ENCODE results near the gene LYZL2.

Gene LYZL2

DNA sequence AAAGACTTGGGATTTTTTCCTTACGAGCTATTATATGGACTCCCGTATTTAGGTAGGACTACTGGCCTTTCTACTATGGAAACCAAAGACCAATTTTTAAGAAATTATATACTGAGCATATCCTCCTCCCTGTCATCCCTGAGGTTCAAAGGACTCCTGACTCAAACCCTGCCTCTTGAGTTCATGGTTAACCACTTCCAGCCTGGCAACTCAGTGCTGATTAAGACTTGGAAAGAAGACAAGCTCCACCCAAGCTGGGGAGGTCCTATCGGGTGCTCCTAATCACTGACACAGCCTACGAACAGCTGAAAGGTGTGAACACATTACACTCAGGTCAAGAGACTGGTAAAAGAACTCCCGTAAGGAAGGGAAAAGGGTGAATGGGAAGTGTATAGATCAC is 66.8 kb downstream of the LYZL2 start:
- ATAC-seq: no peak
- TF ChIP-seq ZC3H10 (CRISPR knock-in tag; IDR thresholded peaks at IDR 0.05) (no peak), RARB (CRISPR knock-in tag; IDR thresholded peaks at IDR 0.05) (no peak), TCF4 (CRISPR knock-in tag; IDR thresholded peaks at IDR 0.05; ENCODE audit: borderline replicate concordance) (no peak), ZNF8 (CRISPR knock-in tag; IDR thresholded peaks at IDR 0.05) (no peak), ZNF565 (CRISPR knock-in tag; conservative IDR thresholded peaks at IDR 0.05; ENCODE audit: low read depth) (no peak), ZFP3 (CRISPR knock-in tag; IDR thresholded peaks at IDR 0.05) (no peak), PPARA (CRISPR knock-in tag; IDR thresholded peaks at IDR 0.05; ENCODE audit: borderline replicate concordance) (no peak), ZNF70 (CRISPR knock-in tag; IDR thresholded peaks at IDR 0.05) (no peak), OSR1 (CRISPR knock-in tag; IDR thresholded peaks at IDR 0.05) (no peak), ZFP30 (CRISPR knock-in tag; IDR thresholded peaks at IDR 0.05) (no peak), TOX (CRISPR knock-in tag; IDR thresholded peaks at IDR 0.05; ENCODE audit: borderline replicate concordance) (no peak), CSDC2 (CRISPR knock-in tag; IDR thresholded peaks at IDR 0.05) (no peak), BACH2 (CRISPR knock-in tag; IDR thresholded peaks at IDR 0.05; ENCODE audit: borderline replicate concordance) (no peak), ISL1 (CRISPR knock-in tag; IDR thresholded peaks at IDR 0.05) (no peak), ARNTL (CRISPR knock-in tag; IDR thresholded peaks at IDR 0.05; ENCODE audit: borderline replicate concordance, low read depth) (no peak)
- TF ChIP-seq, protein P1, sequence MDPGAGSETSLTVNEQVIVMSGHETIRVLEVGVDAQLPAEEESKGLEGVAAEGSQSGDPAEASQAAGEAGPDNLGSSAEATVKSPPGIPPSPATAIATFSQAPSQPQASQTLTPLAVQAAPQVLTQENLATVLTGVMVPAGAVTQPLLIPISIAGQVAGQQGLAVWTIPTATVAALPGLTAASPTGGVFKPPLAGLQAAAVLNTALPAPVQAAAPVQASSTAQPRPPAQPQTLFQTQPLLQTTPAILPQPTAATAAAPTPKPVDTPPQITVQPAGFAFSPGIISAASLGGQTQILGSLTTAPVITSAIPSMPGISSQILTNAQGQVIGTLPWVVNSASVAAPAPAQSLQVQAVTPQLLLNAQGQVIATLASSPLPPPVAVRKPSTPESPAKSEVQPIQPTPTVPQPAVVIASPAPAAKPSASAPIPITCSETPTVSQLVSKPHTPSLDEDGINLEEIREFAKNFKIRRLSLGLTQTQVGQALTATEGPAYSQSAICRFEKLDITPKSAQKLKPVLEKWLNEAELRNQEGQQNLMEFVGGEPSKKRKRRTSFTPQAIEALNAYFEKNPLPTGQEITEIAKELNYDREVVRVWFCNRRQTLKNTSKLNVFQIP (CRISPR knock-in tag; IDR thresholded peaks at IDR 0.05; ENCODE audit: borderline replicate concordance, low read depth): no peak
- TF ChIP-seq, protein P2, sequence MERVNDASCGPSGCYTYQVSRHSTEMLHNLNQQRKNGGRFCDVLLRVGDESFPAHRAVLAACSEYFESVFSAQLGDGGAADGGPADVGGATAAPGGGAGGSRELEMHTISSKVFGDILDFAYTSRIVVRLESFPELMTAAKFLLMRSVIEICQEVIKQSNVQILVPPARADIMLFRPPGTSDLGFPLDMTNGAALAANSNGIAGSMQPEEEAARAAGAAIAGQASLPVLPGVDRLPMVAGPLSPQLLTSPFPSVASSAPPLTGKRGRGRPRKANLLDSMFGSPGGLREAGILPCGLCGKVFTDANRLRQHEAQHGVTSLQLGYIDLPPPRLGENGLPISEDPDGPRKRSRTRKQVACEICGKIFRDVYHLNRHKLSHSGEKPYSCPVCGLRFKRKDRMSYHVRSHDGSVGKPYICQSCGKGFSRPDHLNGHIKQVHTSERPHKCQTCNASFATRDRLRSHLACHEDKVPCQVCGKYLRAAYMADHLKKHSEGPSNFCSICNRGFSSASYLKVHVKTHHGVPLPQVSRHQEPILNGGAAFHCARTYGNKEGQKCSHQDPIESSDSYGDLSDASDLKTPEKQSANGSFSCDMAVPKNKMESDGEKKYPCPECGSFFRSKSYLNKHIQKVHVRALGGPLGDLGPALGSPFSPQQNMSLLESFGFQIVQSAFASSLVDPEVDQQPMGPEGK (CRISPR knock-in tag; IDR thresholded peaks at IDR 0.05; ENCODE audit: borderline replicate concordance): no peak
- TF ChIP-seq, protein P3, sequence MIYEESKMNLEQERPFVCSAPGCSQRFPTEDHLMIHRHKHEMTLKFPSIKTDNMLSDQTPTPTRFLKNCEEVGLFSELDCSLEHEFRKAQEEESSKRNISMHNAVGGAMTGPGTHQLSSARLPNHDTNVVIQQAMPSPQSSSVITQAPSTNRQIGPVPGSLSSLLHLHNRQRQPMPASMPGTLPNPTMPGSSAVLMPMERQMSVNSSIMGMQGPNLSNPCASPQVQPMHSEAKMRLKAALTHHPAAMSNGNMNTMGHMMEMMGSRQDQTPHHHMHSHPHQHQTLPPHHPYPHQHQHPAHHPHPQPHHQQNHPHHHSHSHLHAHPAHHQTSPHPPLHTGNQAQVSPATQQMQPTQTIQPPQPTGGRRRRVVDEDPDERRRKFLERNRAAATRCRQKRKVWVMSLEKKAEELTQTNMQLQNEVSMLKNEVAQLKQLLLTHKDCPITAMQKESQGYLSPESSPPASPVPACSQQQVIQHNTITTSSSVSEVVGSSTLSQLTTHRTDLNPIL (CRISPR knock-in tag; IDR thresholded peaks at IDR 0.05; ENCODE audit: low read depth): no peak
- TF ChIP-seq, protein P4, sequence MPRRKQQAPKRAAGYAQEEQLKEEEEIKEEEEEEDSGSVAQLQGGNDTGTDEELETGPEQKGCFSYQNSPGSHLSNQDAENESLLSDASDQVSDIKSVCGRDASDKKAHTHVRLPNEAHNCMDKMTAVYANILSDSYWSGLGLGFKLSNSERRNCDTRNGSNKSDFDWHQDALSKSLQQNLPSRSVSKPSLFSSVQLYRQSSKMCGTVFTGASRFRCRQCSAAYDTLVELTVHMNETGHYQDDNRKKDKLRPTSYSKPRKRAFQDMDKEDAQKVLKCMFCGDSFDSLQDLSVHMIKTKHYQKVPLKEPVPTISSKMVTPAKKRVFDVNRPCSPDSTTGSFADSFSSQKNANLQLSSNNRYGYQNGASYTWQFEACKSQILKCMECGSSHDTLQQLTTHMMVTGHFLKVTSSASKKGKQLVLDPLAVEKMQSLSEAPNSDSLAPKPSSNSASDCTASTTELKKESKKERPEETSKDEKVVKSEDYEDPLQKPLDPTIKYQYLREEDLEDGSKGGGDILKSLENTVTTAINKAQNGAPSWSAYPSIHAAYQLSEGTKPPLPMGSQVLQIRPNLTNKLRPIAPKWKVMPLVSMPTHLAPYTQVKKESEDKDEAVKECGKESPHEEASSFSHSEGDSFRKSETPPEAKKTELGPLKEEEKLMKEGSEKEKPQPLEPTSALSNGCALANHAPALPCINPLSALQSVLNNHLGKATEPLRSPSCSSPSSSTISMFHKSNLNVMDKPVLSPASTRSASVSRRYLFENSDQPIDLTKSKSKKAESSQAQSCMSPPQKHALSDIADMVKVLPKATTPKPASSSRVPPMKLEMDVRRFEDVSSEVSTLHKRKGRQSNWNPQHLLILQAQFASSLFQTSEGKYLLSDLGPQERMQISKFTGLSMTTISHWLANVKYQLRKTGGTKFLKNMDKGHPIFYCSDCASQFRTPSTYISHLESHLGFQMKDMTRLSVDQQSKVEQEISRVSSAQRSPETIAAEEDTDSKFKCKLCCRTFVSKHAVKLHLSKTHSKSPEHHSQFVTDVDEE (CRISPR knock-in tag; IDR thresholded peaks at IDR 0.05): no peak
- TF ChIP-seq, protein P5, sequence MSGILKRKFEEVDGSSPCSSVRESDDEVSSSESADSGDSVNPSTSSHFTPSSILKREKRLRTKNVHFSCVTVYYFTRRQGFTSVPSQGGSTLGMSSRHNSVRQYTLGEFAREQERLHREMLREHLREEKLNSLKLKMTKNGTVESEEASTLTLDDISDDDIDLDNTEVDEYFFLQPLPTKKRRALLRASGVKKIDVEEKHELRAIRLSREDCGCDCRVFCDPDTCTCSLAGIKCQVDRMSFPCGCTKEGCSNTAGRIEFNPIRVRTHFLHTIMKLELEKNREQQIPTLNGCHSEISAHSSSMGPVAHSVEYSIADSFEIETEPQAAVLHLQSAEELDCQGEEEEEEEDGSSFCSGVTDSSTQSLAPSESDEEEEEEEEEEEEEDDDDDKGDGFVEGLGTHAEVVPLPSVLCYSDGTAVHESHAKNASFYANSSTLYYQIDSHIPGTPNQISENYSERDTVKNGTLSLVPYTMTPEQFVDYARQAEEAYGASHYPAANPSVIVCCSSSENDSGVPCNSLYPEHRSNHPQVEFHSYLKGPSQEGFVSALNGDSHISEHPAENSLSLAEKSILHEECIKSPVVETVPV (CRISPR knock-in tag; IDR thresholded peaks at IDR 0.05): no peak
